GM12801 (cell line): Measurements from ENCODE around the gene PNPLA5.

Experiments
- TF ChIP-seq, protein P1 (sequence below): IDR thresholded peaks from one replicate; pipeline ENCODE4 v1.5.1; 2011; ENCODE audit warnings: control low read depth; ENCODE audit not compliant: insufficient read length; ENCODE audit errors: extremely low read depth

PNPLA5 gene

DNA sequence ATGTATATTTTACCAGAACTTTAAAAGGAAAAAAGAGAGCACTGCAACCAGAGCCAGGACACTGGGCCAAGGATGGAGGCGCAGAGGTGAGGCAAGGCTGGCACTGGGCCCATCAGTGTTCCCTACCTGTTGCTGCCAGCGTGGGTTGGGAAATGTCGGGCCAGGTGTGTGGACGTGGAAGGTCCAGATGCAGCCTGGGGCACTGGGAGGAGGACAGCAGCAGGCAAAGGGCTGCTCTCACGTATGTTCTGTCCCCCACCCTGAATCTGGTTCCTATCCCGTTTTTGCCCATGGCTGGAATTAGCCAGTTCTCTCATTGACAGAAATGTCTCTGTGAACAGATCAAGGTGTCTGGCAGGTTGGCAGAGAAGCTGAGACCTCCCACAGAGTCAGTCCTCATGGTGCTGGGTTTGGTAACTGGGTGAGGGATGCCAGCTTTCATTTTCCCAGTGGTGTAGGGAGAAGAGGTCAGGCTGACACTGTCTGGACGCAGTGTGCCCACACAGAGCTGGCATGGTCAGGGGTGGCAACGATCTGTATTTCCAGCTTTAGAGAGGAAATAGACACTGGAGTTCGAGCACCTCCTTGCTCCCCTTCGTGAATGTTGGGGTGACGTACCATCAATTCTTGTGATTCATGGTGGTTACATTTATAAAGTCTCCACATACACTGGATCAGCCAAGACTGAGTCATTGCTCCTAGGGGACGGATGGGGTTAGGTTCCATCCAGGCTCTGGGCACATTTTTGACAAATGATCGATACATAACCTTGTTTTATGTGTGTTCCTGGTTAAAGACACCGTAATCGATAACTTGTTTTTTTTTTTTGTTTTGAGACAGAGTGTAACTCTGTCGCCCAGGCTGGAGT lies 27.5 kb upstream of the PNPLA5 start:
- TF ChIP-seq, protein P1, sequence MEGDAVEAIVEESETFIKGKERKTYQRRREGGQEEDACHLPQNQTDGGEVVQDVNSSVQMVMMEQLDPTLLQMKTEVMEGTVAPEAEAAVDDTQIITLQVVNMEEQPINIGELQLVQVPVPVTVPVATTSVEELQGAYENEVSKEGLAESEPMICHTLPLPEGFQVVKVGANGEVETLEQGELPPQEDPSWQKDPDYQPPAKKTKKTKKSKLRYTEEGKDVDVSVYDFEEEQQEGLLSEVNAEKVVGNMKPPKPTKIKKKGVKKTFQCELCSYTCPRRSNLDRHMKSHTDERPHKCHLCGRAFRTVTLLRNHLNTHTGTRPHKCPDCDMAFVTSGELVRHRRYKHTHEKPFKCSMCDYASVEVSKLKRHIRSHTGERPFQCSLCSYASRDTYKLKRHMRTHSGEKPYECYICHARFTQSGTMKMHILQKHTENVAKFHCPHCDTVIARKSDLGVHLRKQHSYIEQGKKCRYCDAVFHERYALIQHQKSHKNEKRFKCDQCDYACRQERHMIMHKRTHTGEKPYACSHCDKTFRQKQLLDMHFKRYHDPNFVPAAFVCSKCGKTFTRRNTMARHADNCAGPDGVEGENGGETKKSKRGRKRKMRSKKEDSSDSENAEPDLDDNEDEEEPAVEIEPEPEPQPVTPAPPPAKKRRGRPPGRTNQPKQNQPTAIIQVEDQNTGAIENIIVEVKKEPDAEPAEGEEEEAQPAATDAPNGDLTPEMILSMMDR: no peak

GRCh38 chr22:43917521-43917920 lies 25.7 kb upstream of the PNPLA5 start:
- TF ChIP-seq, protein P1: no peak

- TF ChIP-seq, protein P1: no peak
Observed at GRCh38 chr22:43911351-43911750, 19.5 kb upstream of the PNPLA5 start.

DNA sequence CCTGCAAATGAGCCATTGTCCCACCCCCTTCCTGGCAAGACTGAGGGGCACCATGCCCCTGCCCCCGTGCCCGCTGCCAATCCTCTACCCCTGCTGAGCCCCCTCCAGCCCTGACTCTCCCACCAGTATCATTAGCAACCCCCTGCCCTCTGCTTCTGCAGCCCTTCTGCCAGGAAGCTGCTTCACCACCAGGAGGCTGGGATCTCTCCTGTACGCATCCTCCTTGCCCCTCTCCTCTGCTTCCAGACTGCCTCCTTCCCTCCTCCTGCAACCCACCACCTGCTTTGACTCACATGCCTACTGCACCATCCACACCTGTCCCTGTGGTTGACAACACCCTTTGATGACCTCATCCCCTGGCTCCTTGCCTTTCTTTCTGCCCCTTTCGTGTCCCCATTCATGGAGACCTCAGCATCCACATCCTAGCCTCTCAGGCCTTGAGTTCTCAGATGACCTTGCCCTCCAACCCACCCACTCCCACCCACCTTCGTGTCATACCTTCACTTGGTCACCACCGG lies 18.4 kb upstream of the PNPLA5 start:
- TF ChIP-seq, protein P1: no peak

- TF ChIP-seq, protein P1: no peak
Observed at GRCh38 chr22:43909708-43910107, 17.9 kb upstream of the PNPLA5 start.

- TF ChIP-seq, protein P1: no peak
Observed at GRCh38 chr22:43905681-43906080, 13.9 kb upstream of the PNPLA5 start.

DNA sequence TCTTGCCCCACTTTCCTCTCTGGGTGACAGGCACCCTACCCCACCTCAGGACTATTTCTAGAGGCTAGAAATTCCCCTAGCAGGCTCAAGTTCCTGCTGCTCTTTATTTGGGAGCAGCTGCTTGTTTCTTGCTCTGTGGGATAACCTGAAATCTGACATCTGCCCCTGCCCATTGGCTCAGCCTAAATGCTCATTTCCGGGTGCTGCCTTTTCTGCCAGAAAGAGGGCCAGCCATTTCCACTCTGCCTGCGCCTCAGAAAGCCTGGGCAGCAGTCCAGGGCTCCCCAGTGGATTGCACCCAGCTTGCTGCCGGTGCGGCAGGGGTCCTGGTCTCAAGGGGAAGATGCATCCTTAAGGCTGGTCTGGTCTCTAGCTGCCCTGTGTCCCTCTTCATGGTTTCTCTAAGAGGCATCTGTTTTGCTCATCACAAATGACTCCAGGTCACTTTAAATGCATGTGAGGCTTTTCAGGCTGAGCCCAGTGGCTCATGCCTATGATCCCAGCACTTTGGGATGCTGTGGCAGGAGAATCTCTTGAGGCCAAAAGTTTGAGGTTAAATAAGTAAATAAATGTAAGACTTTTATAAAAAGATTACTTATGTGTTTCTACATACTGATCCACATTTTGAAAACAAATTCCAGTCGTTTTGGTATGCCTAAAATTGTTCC lies 10.3 kb upstream of the PNPLA5 start:
- TF ChIP-seq, protein P1: no peak
